H9 (cell line): ENCODE data around the gene XXYLT1. TPM values are rescaled to one million over a fixed set of nuclear protein-coding genes. Genes with fewer than 3 reads are reported as not detected.

Experiments used
- DNase-seq: peaks from one replicate; pipeline ENCODE4 v3.0.0-alpha.2; 2017
- H2AFZ ChIP-seq: one replicate; pipeline ENCODE4 v1.6.1; 2013; ENCODE audit warnings: mild to moderate bottlenecking, low read length, control low read depth, moderate library complexity
- H2AK5ac ChIP-seq: 2 replicates; pipeline ENCODE4 v1.6.1; 2013; ENCODE audit warnings: low read length, control low read depth, mixed read lengths; ENCODE audit not compliant: insufficient read length
- H2BK120ac ChIP-seq: one replicate; pipeline ENCODE4 v1.6.1; 2013; ENCODE audit warnings: low read depth, mild to moderate bottlenecking, low read length, control low read depth, inconsistent platforms; ENCODE audit not compliant: poor library complexity, severe bottlenecking
- H2BK12ac ChIP-seq: 2 replicates; pipeline ENCODE4 v1.6.1; 2013; ENCODE audit warnings: low read length, control low read depth, mixed read lengths, low read depth; ENCODE audit not compliant: insufficient read length
- H2BK15ac ChIP-seq: 2 replicates; pipeline ENCODE4 v1.6.1; 2013; ENCODE audit warnings: low read depth, low read length, control low read depth
- H2BK20ac ChIP-seq: one replicate; pipeline ENCODE4 v1.6.1; 2013; ENCODE audit warnings: low read depth, mild to moderate bottlenecking, low read length, control low read depth, inconsistent platforms; ENCODE audit not compliant: poor library complexity, severe bottlenecking
- H2BK5ac ChIP-seq: 2 replicates; pipeline ENCODE4 v1.6.1; 2013; ENCODE audit warnings: low read length, control low read depth, mixed read lengths; ENCODE audit not compliant: insufficient read length
- H3K14ac ChIP-seq: 2 replicates; pipeline ENCODE4 v1.6.1; 2013; ENCODE audit warnings: low read length, control low read depth; ENCODE audit not compliant: insufficient read depth
- H3K18ac ChIP-seq: 2 replicates; pipeline ENCODE4 v1.6.1; 2013; ENCODE audit warnings: low read depth, mild to moderate bottlenecking, mixed read lengths, low read length, control low read depth; ENCODE audit not compliant: insufficient read length
- H3K23ac ChIP-seq: 2 replicates; pipeline ENCODE4 v1.6.1; 2013; ENCODE audit warnings: low read length, control low read depth, mixed read lengths, low read depth; ENCODE audit not compliant: insufficient read length
- H3K23me2 ChIP-seq: 2 replicates; pipeline ENCODE4 v1.6.1; 2013; ENCODE audit warnings: low read depth, mild to moderate bottlenecking, mixed read lengths, low read length, control low read depth; ENCODE audit not compliant: insufficient read length, poor library complexity, severe bottlenecking
- H3K27ac ChIP-seq: 2 replicates; pipeline ENCODE4 v1.5.1; 2013; ENCODE audit warnings: low read length, control low read depth, mixed read lengths, low read depth; ENCODE audit not compliant: insufficient read length
- H3K27me3 ChIP-seq: 2 replicates; pipeline ENCODE4 v1.6.1; 2013; ENCODE audit warnings: low read length, control low read depth, inconsistent platforms; ENCODE audit not compliant: insufficient read depth
- H3K4ac ChIP-seq: 2 replicates; pipeline ENCODE4 v1.6.1; 2013; ENCODE audit warnings: low read depth, mild to moderate bottlenecking, control low read depth, inconsistent platforms, low read length, moderate library complexity
- H3K4me1 ChIP-seq: 2 replicates; pipeline ENCODE4 v1.6.1; 2013; ENCODE audit warnings: low read length, control low read depth, inconsistent platforms; ENCODE audit not compliant: insufficient read depth
- H3K4me2 ChIP-seq: 2 replicates; pipeline ENCODE4 v1.6.1; 2013; ENCODE audit warnings: low read length, control low read depth, mixed read lengths; ENCODE audit not compliant: insufficient read length, insufficient read depth
- H3K56ac ChIP-seq: 2 replicates; pipeline ENCODE4 v1.6.1; 2013; ENCODE audit warnings: low read depth, mild to moderate bottlenecking, mixed read lengths, low read length, control low read depth; ENCODE audit not compliant: insufficient read length
- H3K79me1 ChIP-seq: 2 replicates; pipeline ENCODE4 v1.6.1; 2013; ENCODE audit warnings: low read depth, mild to moderate bottlenecking, moderate library complexity, low read length, control low read depth, inconsistent platforms; ENCODE audit not compliant: insufficient read depth, poor library complexity, severe bottlenecking
- H3K79me2 ChIP-seq: 2 replicates; pipeline ENCODE4 v1.6.1; 2013; ENCODE audit warnings: low read length, control low read depth, inconsistent platforms; ENCODE audit not compliant: insufficient read depth
- H3K9ac ChIP-seq: 2 replicates; pipeline ENCODE4 v1.6.1; 2013; ENCODE audit warnings: low read length, control low read depth, mixed read lengths; ENCODE audit not compliant: insufficient read length; ENCODE audit errors: extremely low read depth
- H3K9me3 ChIP-seq: one replicate; pipeline ENCODE4 v1.6.1; 2013; ENCODE audit warnings: low read depth, low read length, inconsistent platforms; ENCODE audit not compliant: control insufficient read depth
- H3T11ph ChIP-seq: one replicate; pipeline ENCODE4 v1.6.1; 2013; ENCODE audit warnings: mild to moderate bottlenecking, low read length, control low read depth, inconsistent platforms
- H4K20me1 ChIP-seq: one replicate; pipeline ENCODE4 v1.6.1; 2013; ENCODE audit not compliant: control insufficient read depth, insufficient read length, insufficient read depth
- H4K5ac ChIP-seq: 2 replicates; pipeline ENCODE4 v1.6.1; 2013; ENCODE audit warnings: low read depth, mild to moderate bottlenecking, mixed read lengths, low read length, control low read depth; ENCODE audit not compliant: insufficient read length
- H4K8ac ChIP-seq: replicated peaks from 2 replicates; pipeline ENCODE4 v1.6.1; 2013; ENCODE audit warnings: low read length, control low read depth, mixed read lengths, low read depth; ENCODE audit not compliant: insufficient read length
- H4K91ac ChIP-seq: 2 replicates; pipeline ENCODE4 v1.6.1; 2013; ENCODE audit warnings: low read depth, mild to moderate bottlenecking, moderate library complexity, mixed read lengths, low read length, control low read depth; ENCODE audit not compliant: insufficient read length
- H3K27ac Mint-ChIP-seq, 3 experiments: 2 replicates in 2 of 3; 3 replicates in 1 of 3; pipeline ENCODE4 v1.8.0; 2020 to 2021; ENCODE audit warnings: mixed read lengths in 3 of 3, mild to moderate bottlenecking in 1 of 3, moderate library complexity in 1 of 3
- H3K27me3 Mint-ChIP-seq: 2 replicates; pipeline ENCODE4 v1.8.0; 2021; ENCODE audit warnings: low read depth, mild to moderate bottlenecking, moderate library complexity, mixed read lengths
- H3K36me3 Mint-ChIP-seq, 3 experiments: 2 replicates in 2 of 3; 3 replicates in 1 of 3; pipeline ENCODE4 v1.8.0; 2020 to 2021; ENCODE audit warnings: low read depth in 3 of 3, mixed read lengths in 3 of 3; ENCODE audit not compliant: insufficient read depth in 1 of 3
- H3K4me1 Mint-ChIP-seq, 2 experiments: 2 replicates each; pipeline ENCODE4 v1.8.0; 2020; ENCODE audit warnings: mixed read lengths in 2 of 2
- H3K4me3 Mint-ChIP-seq, 2 experiments: 2 replicates in 1 of 2; 3 replicates in 1 of 2; pipeline ENCODE4 v1.8.0; 2020 to 2021; ENCODE audit warnings: mild to moderate bottlenecking in 2 of 2, mixed read lengths in 2 of 2, moderate library complexity in 1 of 2
- H3K9me3 Mint-ChIP-seq, 2 experiments: 2 replicates in 1 of 2; 3 replicates in 1 of 2; pipeline ENCODE4 v1.8.0; 2020; ENCODE audit warnings: mild to moderate bottlenecking in 2 of 2, mixed read lengths in 2 of 2, moderate library complexity in 1 of 2
- WGBS: extraction: QIAGEN DNeasy Blood & Tissue Kit; methylation state at CpG from one replicate; pipeline ENCODE4 v1.1.7; 2013; ENCODE audit warnings: missing lambda C conversion rate, low lambda C conversion rate, mixed read lengths; ENCODE audit not compliant: insufficient read length; ENCODE audit errors: extremely low coverage; 5-methylcytosine and 5-hydroxymethylcytosine counted together
- total RNA-seq: library from RNA; stranded (reverse); gene quantifications from 2 replicates; pipeline ENCODE4 v1.2.1, GENCODE V29; 2021
- TF ChIP-seq, protein P1 (sequence below): fragments of 200-600 bp; sonication (generic); conservative IDR thresholded peaks from 3 replicates; pipeline ENCODE4 v1.8.0; 2021; ENCODE audit warnings: antibody characterized with exemption, mild to moderate bottlenecking

Gene XXYLT1
- total RNA-seq, 1 experiment from 2014 or later = 22.7 TPM

DNA sequence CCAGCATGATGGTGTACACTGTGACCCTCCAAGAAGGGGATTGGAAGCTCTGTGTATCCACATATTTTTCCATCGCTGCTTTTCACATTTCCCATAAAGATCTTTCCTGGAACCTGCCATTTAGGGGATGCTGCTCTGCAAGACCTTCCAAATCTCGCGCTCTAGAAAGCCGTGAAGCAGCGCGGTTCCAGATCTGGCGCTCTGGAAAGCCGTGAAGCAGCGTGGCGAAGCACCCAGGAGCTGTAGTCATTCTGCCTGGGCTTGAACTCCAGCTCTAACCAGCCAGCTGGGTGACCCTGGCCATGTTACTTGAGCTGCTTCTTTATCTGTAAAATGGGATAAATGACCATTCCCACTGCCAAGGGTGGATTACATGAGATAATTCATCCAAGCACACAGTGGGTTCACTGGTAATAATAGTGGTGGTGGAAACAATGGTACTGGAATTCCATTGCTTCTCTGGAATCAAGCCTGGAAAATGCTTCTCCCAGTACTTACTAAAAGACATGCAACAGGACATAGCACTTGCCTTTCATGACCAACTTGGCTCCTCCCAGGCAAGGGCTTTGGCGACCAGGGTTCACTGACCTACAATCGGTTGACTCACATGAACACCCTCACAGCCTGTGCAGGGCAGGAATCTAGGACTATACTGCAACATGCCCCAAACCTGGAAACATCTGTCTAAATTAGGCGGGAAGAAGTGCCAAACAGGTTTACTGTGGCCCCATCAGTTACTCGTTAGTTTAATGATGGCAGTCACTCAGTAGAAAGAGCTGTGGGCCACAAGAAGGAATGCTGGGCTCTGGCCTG lies 70.7 kb downstream of the XXYLT1 start:
- no peaks in the 10 kb centered on the region; the same call in 1 of the 2 replicates for H3K27me3 Mint-ChIP-seq
- TF ChIP-seq, protein P1, sequence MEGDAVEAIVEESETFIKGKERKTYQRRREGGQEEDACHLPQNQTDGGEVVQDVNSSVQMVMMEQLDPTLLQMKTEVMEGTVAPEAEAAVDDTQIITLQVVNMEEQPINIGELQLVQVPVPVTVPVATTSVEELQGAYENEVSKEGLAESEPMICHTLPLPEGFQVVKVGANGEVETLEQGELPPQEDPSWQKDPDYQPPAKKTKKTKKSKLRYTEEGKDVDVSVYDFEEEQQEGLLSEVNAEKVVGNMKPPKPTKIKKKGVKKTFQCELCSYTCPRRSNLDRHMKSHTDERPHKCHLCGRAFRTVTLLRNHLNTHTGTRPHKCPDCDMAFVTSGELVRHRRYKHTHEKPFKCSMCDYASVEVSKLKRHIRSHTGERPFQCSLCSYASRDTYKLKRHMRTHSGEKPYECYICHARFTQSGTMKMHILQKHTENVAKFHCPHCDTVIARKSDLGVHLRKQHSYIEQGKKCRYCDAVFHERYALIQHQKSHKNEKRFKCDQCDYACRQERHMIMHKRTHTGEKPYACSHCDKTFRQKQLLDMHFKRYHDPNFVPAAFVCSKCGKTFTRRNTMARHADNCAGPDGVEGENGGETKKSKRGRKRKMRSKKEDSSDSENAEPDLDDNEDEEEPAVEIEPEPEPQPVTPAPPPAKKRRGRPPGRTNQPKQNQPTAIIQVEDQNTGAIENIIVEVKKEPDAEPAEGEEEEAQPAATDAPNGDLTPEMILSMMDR = no peak
- no peak for DNase-seq
- H4K8ac ChIP-seq = no peak overlapping the region
- H4K20me1 ChIP-seq = no peaks in the 10 kb centered on the region
- H3K4ac ChIP-seq = no peak overlapping the region
- H3K4me1 ChIP-seq = peaks cover 6% of the 10 kb centered on the region; the same call in 1 of the 2 replicates
- H3K9me3 ChIP-seq = no peaks in the 10 kb centered on the region
- H2AK5ac ChIP-seq = no peak overlapping the region
- H4K5ac ChIP-seq = no peak overlapping the region
- peaks cover 25 to 32% of the 10 kb centered on the region in 2 experiments for H3K4me1 Mint-ChIP-seq
- H2BK12ac ChIP-seq = no peak overlapping the region
- no peak overlapping the region for H2AFZ ChIP-seq
- no peak overlapping the region for H2BK15ac ChIP-seq
- H3K9me3 Mint-ChIP-seq = no peaks in the 10 kb centered on the region; a peak in 1 of 5 replicates
- no peaks in the 10 kb centered on the region for H3K27me3 ChIP-seq
- no peak overlapping the region for H3K4me3 Mint-ChIP-seq
- WGBS = no CpG with 5 or more reads among the region's 14 CpGs
- no peak overlapping the region for H3K9ac ChIP-seq
- no peak overlapping the region for H2BK20ac ChIP-seq
- no peak overlapping the region for H3K56ac ChIP-seq
- H3K36me3 Mint-ChIP-seq = peaks cover 0 to 5% (median 0%) of the 10 kb centered on the region in 3 experiments; a peak in 2 of 7 replicates
- no peak overlapping the region for H3K4me2 ChIP-seq
- H4K91ac ChIP-seq = no peak overlapping the region
- H2BK120ac ChIP-seq = no peak overlapping the region
- no peak overlapping the region for H3K23ac ChIP-seq
- no peak overlapping the region; the same call in 1 of the 2 replicates for H3K14ac ChIP-seq
- H2BK5ac ChIP-seq = no peak overlapping the region
- H3K79me1 ChIP-seq = no peaks in the 10 kb centered on the region
- no peaks in the 10 kb centered on the region for H3K23me2 ChIP-seq
- H3T11ph ChIP-seq = no peak overlapping the region
- H3K79me2 ChIP-seq = peaks cover 1% of the 10 kb centered on the region; the same call in 1 of the 2 replicates
- H3K27ac ChIP-seq = no peak overlapping the region
- peak overlapping the region in 1 of 3 experiments; percentile 83; a peak in 1 of 7 replicates for H3K27ac Mint-ChIP-seq
- H3K18ac ChIP-seq = no peak overlapping the region
